ENCODE results near the gene MBD6.

MBD6 gene

GRCh38 chr12:57511588-57512325 lies 10.9 kb upstream of the MBD6 start:
- TF ChIP-seq, protein P1, sequence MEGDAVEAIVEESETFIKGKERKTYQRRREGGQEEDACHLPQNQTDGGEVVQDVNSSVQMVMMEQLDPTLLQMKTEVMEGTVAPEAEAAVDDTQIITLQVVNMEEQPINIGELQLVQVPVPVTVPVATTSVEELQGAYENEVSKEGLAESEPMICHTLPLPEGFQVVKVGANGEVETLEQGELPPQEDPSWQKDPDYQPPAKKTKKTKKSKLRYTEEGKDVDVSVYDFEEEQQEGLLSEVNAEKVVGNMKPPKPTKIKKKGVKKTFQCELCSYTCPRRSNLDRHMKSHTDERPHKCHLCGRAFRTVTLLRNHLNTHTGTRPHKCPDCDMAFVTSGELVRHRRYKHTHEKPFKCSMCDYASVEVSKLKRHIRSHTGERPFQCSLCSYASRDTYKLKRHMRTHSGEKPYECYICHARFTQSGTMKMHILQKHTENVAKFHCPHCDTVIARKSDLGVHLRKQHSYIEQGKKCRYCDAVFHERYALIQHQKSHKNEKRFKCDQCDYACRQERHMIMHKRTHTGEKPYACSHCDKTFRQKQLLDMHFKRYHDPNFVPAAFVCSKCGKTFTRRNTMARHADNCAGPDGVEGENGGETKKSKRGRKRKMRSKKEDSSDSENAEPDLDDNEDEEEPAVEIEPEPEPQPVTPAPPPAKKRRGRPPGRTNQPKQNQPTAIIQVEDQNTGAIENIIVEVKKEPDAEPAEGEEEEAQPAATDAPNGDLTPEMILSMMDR (IDR thresholded peaks at IDR 0.05) = no peak

DNA sequence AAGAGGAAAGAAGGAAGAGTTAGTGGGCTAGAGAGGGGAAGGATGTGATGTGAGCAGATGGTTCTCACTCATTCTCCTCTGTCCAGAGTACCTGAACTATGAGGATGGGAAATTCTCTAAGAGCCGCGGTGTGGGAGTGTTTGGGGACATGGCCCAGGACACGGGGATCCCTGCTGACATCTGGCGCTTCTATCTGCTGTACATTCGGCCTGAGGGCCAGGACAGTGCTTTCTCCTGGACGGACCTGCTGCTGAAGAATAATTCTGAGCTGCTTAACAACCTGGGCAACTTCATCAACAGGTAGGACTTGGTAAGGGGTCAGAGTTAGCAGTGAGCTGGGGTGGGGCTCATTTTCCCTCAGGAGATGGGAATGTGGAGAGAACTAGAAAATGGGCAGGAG lies 10.0 kb upstream of the MBD6 start:
- TF ChIP-seq, protein P1 (IDR thresholded peaks at IDR 0.05) = no peak

GRCh38 chr12:57513266-57513665 lies 9.4 kb upstream of the MBD6 start:
- TF ChIP-seq, protein P1 (IDR thresholded peaks at IDR 0.05) = no peak

DNA sequence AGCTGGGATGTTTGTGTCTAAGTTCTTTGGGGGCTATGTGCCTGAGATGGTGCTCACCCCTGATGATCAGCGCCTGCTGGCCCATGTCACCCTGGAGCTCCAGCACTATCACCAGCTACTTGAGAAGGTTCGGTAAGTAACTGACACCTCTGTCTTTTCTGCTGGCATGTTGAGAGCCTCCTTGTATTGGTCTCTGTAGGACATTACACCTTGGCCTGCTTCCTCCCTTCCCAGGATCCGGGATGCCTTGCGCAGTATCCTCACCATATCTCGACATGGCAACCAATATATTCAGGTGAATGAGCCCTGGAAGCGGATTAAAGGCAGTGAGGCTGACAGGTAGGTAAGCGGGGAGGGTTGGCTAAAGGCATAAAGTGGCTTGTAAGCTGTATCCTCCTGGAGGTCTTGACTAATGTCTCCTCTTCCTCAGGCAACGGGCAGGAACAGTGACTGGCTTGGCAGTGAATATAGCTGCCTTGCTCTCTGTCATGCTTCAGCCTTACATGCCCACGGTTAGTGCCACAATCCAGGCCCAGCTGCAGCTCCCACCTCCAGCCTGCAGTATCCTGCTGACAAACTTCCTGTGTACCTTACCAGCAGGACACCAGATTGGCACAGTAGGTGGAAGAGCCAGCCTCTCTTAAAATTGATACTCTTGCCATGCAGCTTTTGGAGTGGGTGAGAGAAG lies 7.8 kb upstream of the MBD6 start:
- TF ChIP-seq, protein P1 (IDR thresholded peaks at IDR 0.05) = no peak

GRCh38 chr12:57515408-57515933 lies 7.2 kb upstream of the MBD6 start:
- TF ChIP-seq, protein P1 (IDR thresholded peaks at IDR 0.05) = no peak

DNA sequence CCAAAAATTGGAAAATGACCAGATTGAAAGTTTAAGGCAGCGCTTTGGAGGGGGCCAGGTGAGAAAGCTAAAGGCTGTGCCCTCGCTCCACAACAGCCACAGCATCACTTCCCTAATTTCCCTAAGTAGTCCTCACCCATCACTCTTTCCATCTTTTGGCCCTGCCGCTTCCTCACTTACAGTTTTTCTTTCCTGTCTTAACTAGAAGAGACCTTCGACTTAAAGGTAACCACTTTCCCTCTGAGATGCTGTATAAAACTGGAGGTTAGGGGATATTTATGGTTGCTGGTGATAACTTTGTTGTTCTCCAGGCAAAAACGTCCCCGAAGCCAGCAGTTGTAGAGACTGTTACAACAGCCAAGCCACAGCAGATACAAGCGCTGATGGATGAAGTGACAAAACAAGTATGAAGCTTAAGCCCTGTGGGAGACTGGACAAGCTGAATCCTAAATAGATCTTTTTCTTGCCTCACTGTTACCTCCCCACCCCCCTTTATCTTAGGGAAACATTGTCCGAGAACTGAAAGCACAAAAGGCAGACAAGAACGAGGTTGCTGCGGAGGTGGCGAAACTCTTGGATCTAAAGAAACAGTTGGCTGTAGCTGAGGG lies 6.6 kb upstream of the MBD6 start:
- TF ChIP-seq, protein P1 (IDR thresholded peaks at IDR 0.05) = no peak

GRCh38 chr12:57516617-57517153 lies 5.9 kb upstream of the MBD6 start:
- TF ChIP-seq, protein P1 (IDR thresholded peaks at IDR 0.05) = no peak

All from LNCAP (cell line).